GM12878 (cell line): ENCODE data around the gene CCNL1. TPM values are rescaled to one million over a fixed set of nuclear protein-coding genes. Genes with fewer than 3 reads are reported as not detected.

ENCODE experiments used
- ATF7 ChIP-seq: fragments of 450-650 bp; IDR thresholded peaks from 2 replicates; pipeline ENCODE4 v1.6.1; 2016; ENCODE audit warnings: low read depth, mild to moderate bottlenecking
- BRCA1 ChIP-seq: IDR thresholded peaks from 2 replicates; pipeline ENCODE4 v1.6.1; 2011; ENCODE audit warnings: low read depth, low read length, improper control_type of control experiment
- E4F1 ChIP-seq: fragments of 450-650 bp; IDR thresholded peaks from 2 replicates; pipeline ENCODE4 v1.6.1; 2018; ENCODE audit warnings: borderline replicate concordance, mild to moderate bottlenecking; ENCODE audit not compliant: partially characterized antibody
- FOXM1 ChIP-seq: IDR thresholded peaks from 2 replicates; pipeline ENCODE4 v1.6.1; 2012; ENCODE audit warnings: low read depth, mild to moderate bottlenecking, inconsistent platforms, low read length, moderate library complexity
- GABPA ChIP-seq: IDR thresholded peaks from 2 replicates; pipeline ENCODE4 v1.6.1; 2014; ENCODE audit warnings: antibody characterized with exemption, low read depth, mild to moderate bottlenecking, inconsistent platforms
- HDAC2 ChIP-seq: fragments of 200-600 bp; sonication (generic); IDR thresholded peaks from 2 replicates; pipeline ENCODE4 v1.6.1; 2017
- KLF5 ChIP-seq: fragments of 450-650 bp; IDR thresholded peaks from 2 replicates; pipeline ENCODE4 v1.6.1; 2014; ENCODE audit warnings: mild to moderate bottlenecking; ENCODE audit not compliant: partially characterized antibody
- NFYA ChIP-seq: IDR thresholded peaks from 2 replicates; pipeline ENCODE4 v1.6.1; 2011; ENCODE audit warnings: low read depth, mild to moderate bottlenecking, low read length, improper control_type of control experiment, borderline replicate concordance
- NKRF ChIP-seq: fragments of 450-650 bp; conservative IDR thresholded peaks from 2 replicates; pipeline ENCODE4 v1.6.1; 2017; ENCODE audit warnings: mild to moderate bottlenecking, moderate library complexity
- PML ChIP-seq: IDR thresholded peaks from 2 replicates; pipeline ENCODE4 v1.6.1; 2012; ENCODE audit warnings: low read length, inconsistent platforms
- POLR2AphosphoS5 ChIP-seq: IDR thresholded peaks from 2 replicates; pipeline ENCODE4 v1.6.1; 2011; ENCODE audit warnings: mild to moderate bottlenecking, low read length, inconsistent platforms
- SIX5 ChIP-seq: IDR thresholded peaks from 2 replicates; pipeline ENCODE4 v1.6.1; 2011; ENCODE audit warnings: mild to moderate bottlenecking, low read depth, low read length, moderate library complexity; ENCODE audit not compliant: severe bottlenecking
- SMARCA5 ChIP-seq: fragments of 450-650 bp; IDR thresholded peaks from 2 replicates; pipeline ENCODE4 v1.6.1; 2017; ENCODE audit warnings: mild to moderate bottlenecking
- SP1 ChIP-seq: IDR thresholded peaks from one replicate; pipeline ENCODE4 v1.6.1; 2011; ENCODE audit warnings: low read depth, low read length
- SRF ChIP-seq, 2 experiments: IDR thresholded peaks; 2 replicates each; pipeline ENCODE4 v1.6.1; 2011; ENCODE audit warnings: low read depth in 2 of 2, low read length in 2 of 2, mild to moderate bottlenecking in 1 of 2, moderate library complexity in 1 of 2
- WRNIP1 ChIP-seq: IDR thresholded peaks from 2 replicates; pipeline ENCODE4 v1.6.1; 2011; ENCODE audit warnings: low read depth, low read length, improper control_type of control experiment, borderline replicate concordance
- YBX1 ChIP-seq: fragments of 450-650 bp; IDR thresholded peaks from 2 replicates; pipeline ENCODE4 v1.6.1; 2016; ENCODE audit warnings: antibody characterized with exemption
- ZBTB4 ChIP-seq: fragments of 450-650 bp; formaldehyde crosslinking; IDR thresholded peaks from 2 replicates; pipeline ENCODE4 v1.4.0; 2022; ENCODE audit warnings: mild to moderate bottlenecking, moderate library complexity
- ZNF384 ChIP-seq: IDR thresholded peaks from 2 replicates; pipeline ENCODE4 v1.6.1; 2012; ENCODE audit warnings: low read depth, mild to moderate bottlenecking, low read length, improper control_type of control experiment, borderline replicate concordance
- polyA plus RNA-seq, 11 experiments: library from polyadenylated mRNA; depleted of rRNA in 4 of 11; unstranded in 6 of 11; stranded (reverse) in 5 of 11; fragments of >200 nt; fragmentation: Nextera tagmentation in 4 of 11; fragmentation: Illumina TruSeq in 1 of 11; extraction: Ambion mirVana in 4 of 11; extraction: Trizol in 1 of 11; gene quantifications; 1 replicate in 1 of 11; 2 replicates in 10 of 11; pipeline versions ENCODE4 v1.2.1 to v1.2.3, GENCODE V29; 2011 to 2016; ENCODE audit warnings: inconsistent platforms in 2 of 11, missing spikeins in 2 of 11, low read depth in 1 of 11
- total RNA-seq, 4 experiments: library from RNA; depleted of rRNA in 3 of 4; stranded (reverse); fragments of >200 nt in 3 of 4; fragmentation: Illumina TruSeq in 1 of 4; extraction: Trizol in 1 of 4; gene quantifications; 2 replicates each; pipeline versions ENCODE4 v1.2.1 to v1.2.3, GENCODE V29; 2013 to 2021

The CCNL1 gene
- total and polyA plus RNA-seq, 10 of the 15 experiments (the other 5 are each of a cell fraction or from before 2014, with no cell fraction given) = 22.2 to 174 (median 115) TPM

- TF ChIP-seq ZBTB4 (CRISPR knock-in tag) = 0 out of 2 replicates have a peak, but pooled peaks have one; percentile 38
- peak; percentile 97 for TF ChIP-seq POLR2AphosphoS5
- no peak for TF ChIP-seq HDAC2
- peak; percentile 31 for TF ChIP-seq SIX5
- peak; percentile 97 for TF ChIP-seq ATF7
- TF ChIP-seq PML = peak; percentile 98
- no peak for TF ChIP-seq WRNIP1
- TF ChIP-seq E4F1 = peak; percentile 84
- TF ChIP-seq GABPA = peak; percentile 86
- no peak for TF ChIP-seq YBX1
- TF ChIP-seq BRCA1 = no peak
- peak; percentile 86 for TF ChIP-seq NKRF
- no peak for TF ChIP-seq ZNF384
- no peak for TF ChIP-seq NFYA
- TF ChIP-seq SP1 = peak; percentile 72
- peak; percentile 68 for TF ChIP-seq KLF5
- TF ChIP-seq SRF (IDR thresholded peaks at IDR 0.05; ENCODE audit: low read depth in 2 of 2, low read length in 2 of 2) = peak in 1 of 2 experiments; percentile 34; a peak in 1 of 4 replicates
- no peak; the same call in 1 of the 2 replicates for TF ChIP-seq SMARCA5
- peak; percentile 70 for TF ChIP-seq FOXM1
Observed at GRCh38 chr3:157174649-157175498, 14.9 kb upstream of the CCNL1 start (continued).
